Measurements from ENCODE around the gene GNB1. TPM values are rescaled to one million over a fixed set of nuclear protein-coding genes. Genes with fewer than 3 reads are reported as not detected.
A peak's percentile ranks its signal among the peaks of the same experiment; 100 is the strongest.

The GNB1 gene
- total and polyA plus RNA-seq, 3 experiments from 2014 or later, result 114 to 470 (median 436) TPM

- no peak overlapping the region for H3K4me3 ChIP-seq (ENCODE audit: low read length)
- POLR2A ChIA-PET, result interaction anchor here (0.6 kb wide), 1 partner anchor 233 kb away, joined by 4 read pairs; no protein-coding TSS in a partner anchor
- Mint-ChIP-seq H3K27ac (peak overlapping the region in 1 of 8 donors; percentile 11), H3K4me1 (peaks cover 0 to 3% (median 0%) of the 10 kb centered on the region in 3 donors), H3K27me3 (no peaks in the 10 kb centered on the region), H3K9me3 (no peaks in the 10 kb centered on the region), H3K36me3 (peaks cover 0 to 79% (median 3%) of the 10 kb centered on the region in 3 donors), H3K4me3 (no peak overlapping the region)
- no peaks in the 10 kb centered on the region for H3K27me3 ChIP-seq (ENCODE audit: insufficient read depth, low read length, poor library complexity, severe bottlenecking)
- no peaks in the 10 kb centered on the region for H3K9me3 ChIP-seq (ENCODE audit: low read length)
- DNase-seq, result no peak
- H3K27ac ChIP-seq (ENCODE audit: low read depth, low read length), result peak overlapping the region; percentile 67
- H3K4me1 ChIP-seq (ENCODE audit: insufficient read depth, low read length), result no peaks in the 10 kb centered on the region
- peaks cover 26% of the 10 kb centered on the region for H3K36me3 ChIP-seq (ENCODE audit: insufficient read depth, low read length)
- CTCF ChIA-PET, result no interaction called here
Observed at GRCh38 chr1:1758059-1758621, 132.7 kb downstream of the GNB1 start.

DNA sequence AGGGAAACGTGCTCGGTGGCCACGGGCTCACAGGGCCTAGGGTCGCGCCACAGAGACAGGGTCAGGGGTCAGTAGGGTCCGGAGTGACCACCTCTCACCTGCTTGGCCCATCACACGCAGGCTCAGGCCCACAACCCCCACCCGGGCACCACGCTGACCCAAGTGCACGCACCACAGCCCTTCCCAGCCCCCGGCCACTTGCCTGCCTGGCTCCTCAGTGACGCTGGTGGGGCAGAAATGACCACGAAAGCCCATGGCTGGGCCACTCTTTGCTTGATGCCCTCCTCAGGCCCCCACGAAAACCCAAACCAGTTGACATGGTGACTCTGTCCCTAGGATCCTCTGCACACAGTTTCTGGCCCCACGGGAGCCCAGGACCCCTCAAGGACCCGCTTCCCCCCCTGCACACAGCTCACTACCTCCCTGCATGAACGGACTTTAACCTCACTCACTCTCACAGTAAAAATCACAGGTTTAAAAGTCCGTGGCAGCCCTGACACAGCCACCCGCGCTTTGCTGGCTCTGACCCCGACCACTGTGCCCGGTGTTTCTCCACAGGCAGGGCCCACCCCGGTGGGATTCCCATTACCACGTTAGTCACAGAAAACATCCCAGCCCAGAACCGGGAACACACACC lies 133.3 kb downstream of the GNB1 start:
- no peaks in the 10 kb centered on the region for H3K9me3 Mint-ChIP-seq
- Histone ChIP-seq H3K4me1 (ENCODE audit: insufficient read depth, low read length) (no peaks in the 10 kb centered on the region), H3K4me3 (ENCODE audit: low read length) (no peak overlapping the region), H3K9me3 (ENCODE audit: low read length) (no peaks in the 10 kb centered on the region), H3K27me3 (ENCODE audit: insufficient read depth, low read length, poor library complexity, severe bottlenecking) (no peaks in the 10 kb centered on the region), H3K36me3 (ENCODE audit: insufficient read depth, low read length) (peaks cover 26% of the 10 kb centered on the region), H3K27ac (ENCODE audit: low read depth, low read length) (peak overlapping the region; percentile 67)
- ChIA-PET POLR2A (no interaction called here), CTCF (no interaction called here)
- H3K4me1 Mint-ChIP-seq, result peaks cover 0 to 3% (median 0%) of the 10 kb centered on the region in 3 donors
- peaks cover 0 to 78% (median 3%) of the 10 kb centered on the region in 3 donors for H3K36me3 Mint-ChIP-seq
- no peak overlapping the region for H3K4me3 Mint-ChIP-seq
- peak overlapping the region in 2 of 8 donors; percentile 23 to 51 for H3K27ac Mint-ChIP-seq
- DNase-seq, result no peak
- no peaks in the 10 kb centered on the region for H3K27me3 Mint-ChIP-seq

DNA sequence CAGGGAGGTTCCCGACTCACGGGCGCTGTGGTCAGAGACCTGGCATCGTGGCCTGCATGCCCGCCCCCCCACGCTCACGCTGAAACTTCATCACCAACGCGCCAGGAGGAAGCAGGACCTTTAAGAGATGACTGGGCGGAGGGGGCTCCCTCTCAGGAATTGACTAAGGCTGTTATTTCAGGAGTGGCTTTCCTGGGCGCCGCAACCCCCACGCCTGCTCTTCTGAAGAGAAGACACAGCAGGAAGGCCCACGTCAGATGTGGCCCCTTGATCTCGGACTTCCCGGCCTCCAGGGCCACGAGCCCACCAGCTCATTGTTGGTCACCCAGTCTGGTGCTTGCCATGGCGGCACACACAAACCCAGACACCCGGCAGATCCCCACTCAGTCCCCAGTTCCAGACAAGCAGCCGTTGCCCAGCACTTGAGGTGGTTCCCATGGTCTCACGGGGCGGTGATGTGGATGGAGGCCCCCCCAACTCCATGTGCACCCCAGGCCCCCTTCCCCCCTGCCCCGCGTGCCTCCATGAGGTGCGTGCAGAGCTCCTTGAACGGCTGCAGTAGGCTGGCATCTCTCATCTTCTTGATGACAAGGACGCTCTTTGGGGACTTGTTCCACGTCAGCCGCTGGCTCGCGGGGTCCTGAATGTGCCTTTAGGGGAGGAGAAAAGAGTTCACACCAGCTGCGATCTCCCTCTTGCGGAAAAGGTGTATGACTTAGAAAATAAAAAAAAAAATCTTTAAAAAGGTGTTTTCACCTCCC lies 134.0 kb downstream of the GNB1 start:
- Mint-ChIP-seq H3K27ac (no peak overlapping the region), H3K4me3 (no peak overlapping the region), H3K9me3 (no peaks in the 10 kb centered on the region), H3K4me1 (peaks cover 0 to 3% (median 0%) of the 10 kb centered on the region in 3 donors), H3K36me3 (peaks cover 0 to 79% (median 3%) of the 10 kb centered on the region in 3 donors), H3K27me3 (no peaks in the 10 kb centered on the region)
- Histone ChIP-seq H3K4me3 (ENCODE audit: low read length) (no peak overlapping the region), H3K27me3 (ENCODE audit: insufficient read depth, low read length, poor library complexity, severe bottlenecking) (no peaks in the 10 kb centered on the region), H3K4me1 (ENCODE audit: insufficient read depth, low read length) (no peaks in the 10 kb centered on the region), H3K27ac (ENCODE audit: low read depth, low read length) (peak overlapping the region; percentile 31), H3K9me3 (ENCODE audit: low read length) (no peaks in the 10 kb centered on the region), H3K36me3 (ENCODE audit: insufficient read depth, low read length) (peaks cover 22% of the 10 kb centered on the region)
- DNase-seq, result no peak
- CTCF ChIA-PET, result no interaction called here
- POLR2A ChIA-PET, result no interaction called here

DNA sequence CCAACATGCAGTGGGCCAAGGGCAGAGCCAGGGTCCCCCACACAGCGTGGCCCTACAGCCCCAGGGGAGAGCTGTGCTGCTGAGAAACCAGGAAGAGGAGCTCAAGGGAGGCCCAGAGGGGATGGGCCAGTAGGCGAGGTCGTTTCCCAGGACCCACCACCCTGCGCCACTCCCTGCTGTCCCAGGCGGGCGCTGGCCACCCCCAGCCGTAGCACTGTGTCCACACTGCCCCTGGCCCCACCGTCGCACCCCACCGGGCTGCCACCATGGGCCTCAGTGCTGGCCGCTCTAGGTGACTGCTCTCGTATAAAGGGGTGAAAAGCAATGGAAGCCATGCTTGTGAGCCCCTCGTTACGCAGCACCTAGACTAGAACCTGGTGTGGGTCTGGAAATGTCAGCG lies 135.0 kb downstream of the GNB1 start:
- H3K9me3 Mint-ChIP-seq, result no peaks in the 10 kb centered on the region
- peak overlapping the region in 1 of 8 donors; percentile 21 for H3K27ac Mint-ChIP-seq
- Histone ChIP-seq H3K27ac (ENCODE audit: low read depth, low read length) (no peak overlapping the region), H3K36me3 (ENCODE audit: insufficient read depth, low read length) (peaks cover 15% of the 10 kb centered on the region), H3K4me3 (ENCODE audit: low read length) (no peak overlapping the region), H3K4me1 (ENCODE audit: insufficient read depth, low read length) (no peaks in the 10 kb centered on the region), H3K27me3 (ENCODE audit: insufficient read depth, low read length, poor library complexity, severe bottlenecking) (no peaks in the 10 kb centered on the region), H3K9me3 (ENCODE audit: low read length) (no peaks in the 10 kb centered on the region)
- no peak for DNase-seq
- H3K27me3 Mint-ChIP-seq, result no peaks in the 10 kb centered on the region
- no peak overlapping the region for H3K4me3 Mint-ChIP-seq
- H3K36me3 Mint-ChIP-seq, result peaks cover 0 to 69% (median 0%) of the 10 kb centered on the region in 3 donors
- CTCF ChIA-PET, result no interaction called here
- H3K4me1 Mint-ChIP-seq, result peaks cover 0 to 3% (median 0%) of the 10 kb centered on the region in 3 donors
- POLR2A ChIA-PET, result interaction anchor here (0.6 kb wide), 1 partner anchor 94 kb away, joined by 3 read pairs; no protein-coding TSS in a partner anchor

- Mint-ChIP-seq H3K27ac (peak overlapping the region in 1 of 8 donors; percentile 68), H3K27me3 (no peaks in the 10 kb centered on the region), H3K9me3 (no peaks in the 10 kb centered on the region), H3K4me3 (no peak overlapping the region), H3K4me1 (peaks cover 0 to 3% (median 0%) of the 10 kb centered on the region in 3 donors), H3K36me3 (peaks cover 0 to 65% (median 0%) of the 10 kb centered on the region in 3 donors)
- ChIA-PET CTCF (no interaction called here), POLR2A (interaction anchor here (0.6 kb wide), 1 partner anchor 94 kb away, joined by 3 read pairs; no protein-coding TSS in a partner anchor)
- no peaks in the 10 kb centered on the region for H3K9me3 ChIP-seq (ENCODE audit: low read length)
- peaks cover 12% of the 10 kb centered on the region for H3K36me3 ChIP-seq (ENCODE audit: insufficient read depth, low read length)
- H3K4me3 ChIP-seq (ENCODE audit: low read length), result no peak overlapping the region
- no peaks in the 10 kb centered on the region for H3K4me1 ChIP-seq (ENCODE audit: insufficient read depth, low read length)
- no peak for DNase-seq
- H3K27ac ChIP-seq (ENCODE audit: low read depth, low read length), result no peak overlapping the region
- no peaks in the 10 kb centered on the region for H3K27me3 ChIP-seq (ENCODE audit: insufficient read depth, low read length, poor library complexity, severe bottlenecking)
Observed at GRCh38 chr1:1755426-1755825, 135.5 kb downstream of the GNB1 start.

GRCh38 chr1:1754051-1754815 lies 136.7 kb downstream of the GNB1 start:
- H3K27ac Mint-ChIP-seq, result no peak overlapping the region
- ChIA-PET POLR2A (no interaction called here), CTCF (no interaction called here)
- no peak overlapping the region for H3K27ac ChIP-seq (ENCODE audit: low read depth, low read length)
- peaks cover 7% of the 10 kb centered on the region for H3K36me3 ChIP-seq (ENCODE audit: insufficient read depth, low read length)
- H3K4me1 ChIP-seq (ENCODE audit: insufficient read depth, low read length), result no peaks in the 10 kb centered on the region
- no peak for DNase-seq
- no peak overlapping the region for H3K4me3 ChIP-seq (ENCODE audit: low read length)
- no peaks in the 10 kb centered on the region for H3K27me3 ChIP-seq (ENCODE audit: insufficient read depth, low read length, poor library complexity, severe bottlenecking)
- no peak overlapping the region for H3K4me3 Mint-ChIP-seq
- peaks cover 0 to 3% (median 3%) of the 10 kb centered on the region in 3 donors for H3K4me1 Mint-ChIP-seq
- no peaks in the 10 kb centered on the region for H3K9me3 Mint-ChIP-seq
- H3K27me3 Mint-ChIP-seq, result no peaks in the 10 kb centered on the region
- no peaks in the 10 kb centered on the region for H3K9me3 ChIP-seq (ENCODE audit: low read length)
- peaks cover 0 to 56% (median 0%) of the 10 kb centered on the region in 3 donors for H3K36me3 Mint-ChIP-seq

DNA sequence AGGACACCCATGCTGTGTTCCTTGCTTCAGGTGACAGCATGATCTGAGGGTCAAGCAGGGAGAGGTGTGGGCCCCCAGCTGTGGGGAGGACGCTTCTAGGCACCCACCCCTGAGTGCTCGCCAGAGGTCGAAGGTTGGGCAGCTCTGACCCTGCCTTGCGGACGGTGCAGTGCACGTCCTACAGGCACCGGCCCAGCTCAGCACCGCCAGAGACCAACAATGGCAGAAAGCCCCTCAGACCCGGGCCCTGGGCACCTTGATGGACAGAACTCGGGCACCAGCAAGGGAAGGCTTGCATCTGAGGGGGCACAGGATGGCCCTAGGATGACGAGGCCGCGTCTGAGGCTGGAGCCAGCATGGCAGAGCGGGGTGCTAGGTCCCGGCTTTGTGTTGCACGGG lies 137.3 kb downstream of the GNB1 start:
- H3K36me3 Mint-ChIP-seq, result peaks cover 0 to 53% (median 0%) of the 10 kb centered on the region in 3 donors
- H3K9me3 ChIP-seq (ENCODE audit: low read length), result no peaks in the 10 kb centered on the region
- H3K27me3 Mint-ChIP-seq, result no peaks in the 10 kb centered on the region
- H3K4me3 Mint-ChIP-seq, result no peak overlapping the region
- no peaks in the 10 kb centered on the region for H3K9me3 Mint-ChIP-seq
- H3K4me1 Mint-ChIP-seq, result peaks cover 0 to 5% (median 3%) of the 10 kb centered on the region in 3 donors
- no peaks in the 10 kb centered on the region for H3K4me1 ChIP-seq (ENCODE audit: insufficient read depth, low read length)
- DNase-seq, result no peak
- ChIA-PET CTCF (no interaction called here), POLR2A (no interaction called here)
- H3K27ac Mint-ChIP-seq, result peak overlapping the region in 2 of 8 donors; percentile 43 to 60
- H3K27me3 ChIP-seq (ENCODE audit: insufficient read depth, low read length, poor library complexity, severe bottlenecking), result no peaks in the 10 kb centered on the region
- H3K27ac ChIP-seq (ENCODE audit: low read depth, low read length), result no peak overlapping the region
- H3K4me3 ChIP-seq (ENCODE audit: low read length), result no peak overlapping the region
- H3K36me3 ChIP-seq (ENCODE audit: insufficient read depth, low read length), result peaks cover 7% of the 10 kb centered on the region

All from CD8-positive, alpha-beta memory T cell (primary cell).